ENCODE data around the gene TSPAN4.

DNA sequence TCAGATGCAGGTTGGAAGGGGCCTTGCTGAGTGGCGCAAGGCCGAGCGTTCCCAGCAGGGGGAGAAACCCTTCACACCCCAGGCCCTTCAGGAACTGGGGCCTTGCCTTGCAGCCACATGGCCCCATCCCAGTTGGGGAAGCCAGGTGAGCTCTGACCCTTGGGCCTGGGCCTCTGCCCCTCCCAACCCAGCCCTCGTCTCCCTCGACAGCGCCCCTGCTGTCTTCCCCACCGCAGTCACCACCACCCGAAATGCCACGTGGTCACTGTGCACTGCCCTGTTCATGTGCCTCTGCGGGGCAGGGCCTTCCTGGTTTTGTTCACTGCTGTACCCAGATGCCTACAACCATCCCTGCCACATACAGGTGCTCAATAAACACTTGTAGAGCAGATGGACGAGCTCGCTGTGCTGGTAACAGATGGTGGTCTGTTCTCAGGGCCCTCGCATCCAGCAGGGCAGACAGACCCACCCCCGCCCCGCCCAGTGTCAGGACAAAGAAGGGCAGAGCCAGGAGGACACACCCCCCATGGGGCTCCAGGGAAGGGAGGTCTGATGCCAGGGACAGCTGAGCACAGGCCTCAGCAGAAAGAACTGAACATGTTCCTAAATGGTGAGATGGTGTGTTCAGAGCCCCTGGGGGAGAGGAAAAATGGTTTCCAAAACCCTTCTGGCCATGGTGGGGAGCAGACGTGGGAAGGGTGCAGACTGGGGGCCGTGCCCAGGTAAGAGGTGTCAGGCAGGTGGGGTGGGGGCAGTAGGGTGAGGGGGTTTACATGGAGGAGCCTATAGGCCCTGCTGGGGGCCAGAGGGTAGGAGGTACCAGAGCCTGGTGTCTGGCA, 4.0 kb upstream of the TSPAN4 start:
- TF ChIP-seq, protein P1, sequence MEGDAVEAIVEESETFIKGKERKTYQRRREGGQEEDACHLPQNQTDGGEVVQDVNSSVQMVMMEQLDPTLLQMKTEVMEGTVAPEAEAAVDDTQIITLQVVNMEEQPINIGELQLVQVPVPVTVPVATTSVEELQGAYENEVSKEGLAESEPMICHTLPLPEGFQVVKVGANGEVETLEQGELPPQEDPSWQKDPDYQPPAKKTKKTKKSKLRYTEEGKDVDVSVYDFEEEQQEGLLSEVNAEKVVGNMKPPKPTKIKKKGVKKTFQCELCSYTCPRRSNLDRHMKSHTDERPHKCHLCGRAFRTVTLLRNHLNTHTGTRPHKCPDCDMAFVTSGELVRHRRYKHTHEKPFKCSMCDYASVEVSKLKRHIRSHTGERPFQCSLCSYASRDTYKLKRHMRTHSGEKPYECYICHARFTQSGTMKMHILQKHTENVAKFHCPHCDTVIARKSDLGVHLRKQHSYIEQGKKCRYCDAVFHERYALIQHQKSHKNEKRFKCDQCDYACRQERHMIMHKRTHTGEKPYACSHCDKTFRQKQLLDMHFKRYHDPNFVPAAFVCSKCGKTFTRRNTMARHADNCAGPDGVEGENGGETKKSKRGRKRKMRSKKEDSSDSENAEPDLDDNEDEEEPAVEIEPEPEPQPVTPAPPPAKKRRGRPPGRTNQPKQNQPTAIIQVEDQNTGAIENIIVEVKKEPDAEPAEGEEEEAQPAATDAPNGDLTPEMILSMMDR (conservative IDR thresholded peaks at IDR 0.05 in 1 of 2, IDR thresholded peaks at IDR 0.05 in 1 of 2; ENCODE audit: extremely low read depth in 1 of 2, insufficient read depth in 1 of 2, low read depth in 1 of 2, low read length in 2 of 2), result peak in 1 of 2 donors; percentile 45
- TF ChIP-seq EZH2 (IDR thresholded peaks at IDR 0.05; ENCODE audit: borderline replicate concordance, low read length), result no peak
